GM12878 (cell line): Measurements from ENCODE around the gene SRGAP1.

Experiments used
- FOXK2 ChIP-seq: fragments of 450-650 bp; IDR thresholded peaks from 2 replicates; pipeline ENCODE4 v1.6.1; 2017; ENCODE audit warnings: mild to moderate bottlenecking, moderate library complexity
- TBL1XR1 ChIP-seq: IDR thresholded peaks from 2 replicates; pipeline ENCODE4 v1.6.1; 2012; ENCODE audit warnings: low read depth, low read length, improper control_type of control experiment
- YY1 ChIP-seq: IDR thresholded peaks from 2 replicates; pipeline ENCODE4 v1.6.1; 2011; ENCODE audit warnings: low read depth, mild to moderate bottlenecking, low read length
- TF ChIP-seq, protein P1 (sequence below), 3 experiments: IDR thresholded peaks in 2 of 3; conservative IDR thresholded peaks in 1 of 3; 2 replicates each; pipeline ENCODE4 v1.5.1; 2011; ENCODE audit warnings: low read depth in 3 of 3, low read length in 3 of 3, mild to moderate bottlenecking in 3 of 3, control low read depth in 2 of 3, moderate library complexity in 2 of 3, inconsistent platforms in 1 of 3, mixed read lengths in 1 of 3; ENCODE audit not compliant: control insufficient read depth in 2 of 3, insufficient read depth in 1 of 3; ENCODE audit errors: extremely low read depth in 1 of 3

- TF ChIP-seq, protein P1, sequence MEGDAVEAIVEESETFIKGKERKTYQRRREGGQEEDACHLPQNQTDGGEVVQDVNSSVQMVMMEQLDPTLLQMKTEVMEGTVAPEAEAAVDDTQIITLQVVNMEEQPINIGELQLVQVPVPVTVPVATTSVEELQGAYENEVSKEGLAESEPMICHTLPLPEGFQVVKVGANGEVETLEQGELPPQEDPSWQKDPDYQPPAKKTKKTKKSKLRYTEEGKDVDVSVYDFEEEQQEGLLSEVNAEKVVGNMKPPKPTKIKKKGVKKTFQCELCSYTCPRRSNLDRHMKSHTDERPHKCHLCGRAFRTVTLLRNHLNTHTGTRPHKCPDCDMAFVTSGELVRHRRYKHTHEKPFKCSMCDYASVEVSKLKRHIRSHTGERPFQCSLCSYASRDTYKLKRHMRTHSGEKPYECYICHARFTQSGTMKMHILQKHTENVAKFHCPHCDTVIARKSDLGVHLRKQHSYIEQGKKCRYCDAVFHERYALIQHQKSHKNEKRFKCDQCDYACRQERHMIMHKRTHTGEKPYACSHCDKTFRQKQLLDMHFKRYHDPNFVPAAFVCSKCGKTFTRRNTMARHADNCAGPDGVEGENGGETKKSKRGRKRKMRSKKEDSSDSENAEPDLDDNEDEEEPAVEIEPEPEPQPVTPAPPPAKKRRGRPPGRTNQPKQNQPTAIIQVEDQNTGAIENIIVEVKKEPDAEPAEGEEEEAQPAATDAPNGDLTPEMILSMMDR (IDR thresholded peaks at IDR 0.05 in 2 of 3, conservative IDR thresholded peaks at IDR 0.05 in 1 of 3; ENCODE audit: control insufficient read depth in 2 of 3, extremely low read depth in 1 of 3, insufficient read depth in 1 of 3, low read depth in 3 of 3, low read length in 3 of 3) = no peak
- TF ChIP-seq TBL1XR1 (no peak), FOXK2 (no peak), YY1 (no peak)
These were observed 191.9 kb downstream of the SRGAP1 start for GRCh38 chr12:64036414-64036813.
